GM23338 (cell line): ENCODE results near the gene MARK2.

Source experiments
- CTCF ChIP-seq, 2 experiments: fragments of 200-600 bp in 1 of 2; sonication (generic) in 1 of 2; conservative IDR thresholded peaks; 2 replicates each; pipeline versions ENCODE4 v1.5.1 to v1.6.1; 2016 to 2017; ENCODE audit warnings: antibody characterized with exemption in 2 of 2, low read depth in 2 of 2, mild to moderate bottlenecking in 2 of 2, moderate library complexity in 1 of 2
- EZH2 ChIP-seq: fragments of 200-600 bp; sonication (generic); IDR thresholded peaks from one replicate; pipeline ENCODE4 v1.8.0; 2017; ENCODE audit warnings: antibody characterized with exemption, mild to moderate bottlenecking, low read depth; ENCODE audit not compliant: unreplicated experiment

GRCh38 chr11:63805844-63806415 lies 33.0 kb upstream of the MARK2 start:
- TF ChIP-seq EZH2, result no peak
- TF ChIP-seq CTCF (conservative IDR thresholded peaks at IDR 0.05; ENCODE audit: low read depth in 2 of 2), result no peak
